GM19324 (cell line): ENCODE measurements around the gene AHR.

Source experiments
- ATAC-seq: cut with Tn5 transposase; IDR thresholded peaks from one replicate; pipeline ENCODE4 v1.9.1; 2021; ENCODE audit warnings: mild to moderate bottlenecking, moderate library complexity; ENCODE audit not compliant: unreplicated experiment, low FRiP score

Gene AHR

GRCh38 chr7:17302575-17303142 is 4.2 kb downstream of the AHR start:
- ATAC-seq, result peak; percentile 28

DNA sequence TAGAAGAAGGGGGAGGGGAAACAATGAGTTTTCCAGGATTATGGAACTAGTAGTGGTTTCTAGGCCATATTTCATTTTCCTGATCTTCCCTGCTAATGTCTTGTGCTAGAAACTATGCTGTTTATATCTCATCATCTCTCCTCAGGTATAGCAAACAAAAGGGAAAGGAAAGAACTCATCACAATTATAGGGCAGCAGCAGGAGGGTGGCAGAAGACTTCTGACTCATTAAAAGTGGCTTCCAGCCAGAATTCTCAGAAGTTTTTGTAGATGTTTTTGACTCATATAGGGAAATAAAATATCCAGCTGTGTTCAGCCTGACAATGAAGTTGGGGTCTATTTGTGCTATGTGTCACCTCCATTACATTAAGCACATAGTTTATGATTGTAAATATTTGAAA is 6.5 kb downstream of the AHR start:
- ATAC-seq, result no peak

GRCh38 chr7:17305387-17306171 is 7.1 kb downstream of the AHR start:
- ATAC-seq, result no peak

DNA sequence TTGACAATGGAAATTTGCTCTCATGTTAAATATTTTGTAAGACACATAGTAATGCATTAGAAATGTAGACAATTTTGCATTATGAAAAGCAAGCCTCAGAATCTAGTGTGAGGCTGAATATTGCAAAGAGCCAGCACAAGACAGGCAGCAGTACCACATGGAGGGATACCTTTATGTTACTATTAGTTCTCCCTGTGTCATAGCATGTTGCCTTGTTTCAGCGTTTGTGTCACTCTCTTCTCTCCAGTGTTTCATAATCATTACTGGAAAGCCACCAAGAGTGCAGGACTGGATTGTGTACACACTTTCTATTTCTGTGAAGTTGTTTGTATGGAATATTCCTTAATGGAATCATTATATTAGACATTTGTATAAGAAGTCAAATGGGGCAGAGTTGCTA is 8.5 kb downstream of the AHR start:
- ATAC-seq, result no peak

GRCh38 chr7:17307558-17307957 is 9.1 kb downstream of the AHR start:
- ATAC-seq, result no peak

- ATAC-seq, result no peak
These were observed 9.7 kb downstream of the AHR start for GRCh38 chr7:17307969-17308648.

- no peak for ATAC-seq
These were observed 12.7 kb downstream of the AHR start for GRCh38 chr7:17311194-17311593.

- ATAC-seq, result no peak
These were observed 13.5 kb downstream of the AHR start for GRCh38 chr7:17311952-17312351.

DNA sequence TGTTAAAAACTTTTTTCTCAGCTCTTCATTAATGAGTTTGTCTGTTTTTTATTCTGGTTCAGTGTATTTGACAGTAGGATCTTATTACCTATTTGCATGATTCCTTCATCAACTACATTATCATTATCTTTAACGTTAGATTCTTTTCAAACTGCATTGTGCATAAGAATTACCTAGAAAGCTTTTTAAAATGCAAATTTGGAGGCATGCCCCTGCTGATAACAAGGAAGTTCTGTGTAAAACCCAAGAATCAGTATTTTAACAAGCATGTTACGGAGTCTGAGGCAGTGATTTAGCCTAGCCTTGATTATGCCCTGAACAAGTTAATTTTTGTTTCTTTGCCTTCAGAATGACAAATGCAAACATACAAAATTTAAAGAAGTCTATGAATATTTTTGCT is 14.2 kb downstream of the AHR start:
- ATAC-seq, result no peak

- ATAC-seq, result no peak
These were observed 14.7 kb downstream of the AHR start for GRCh38 chr7:17313194-17313593.

- ATAC-seq, result no peak
These were observed 17.5 kb downstream of the AHR start for GRCh38 chr7:17315974-17316373.

DNA sequence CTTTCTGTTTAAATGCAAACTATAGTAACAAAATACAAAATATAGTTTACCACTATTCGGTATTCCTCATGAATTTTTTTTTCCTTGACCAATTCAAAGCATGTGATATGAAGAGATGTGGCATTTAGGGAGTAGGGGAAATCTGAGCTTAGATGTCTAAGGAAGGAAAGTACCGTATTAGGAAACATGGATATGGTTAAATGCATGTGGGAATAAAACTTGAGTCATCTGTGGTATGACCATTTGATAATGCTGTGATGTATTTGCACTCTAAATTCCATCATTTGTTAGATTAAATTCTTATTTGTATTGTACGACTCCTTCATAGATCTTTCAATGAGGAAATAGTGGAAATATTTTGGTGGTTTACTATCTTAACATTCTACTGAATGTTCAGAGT is 19.7 kb downstream of the AHR start:
- ATAC-seq, result no peak

DNA sequence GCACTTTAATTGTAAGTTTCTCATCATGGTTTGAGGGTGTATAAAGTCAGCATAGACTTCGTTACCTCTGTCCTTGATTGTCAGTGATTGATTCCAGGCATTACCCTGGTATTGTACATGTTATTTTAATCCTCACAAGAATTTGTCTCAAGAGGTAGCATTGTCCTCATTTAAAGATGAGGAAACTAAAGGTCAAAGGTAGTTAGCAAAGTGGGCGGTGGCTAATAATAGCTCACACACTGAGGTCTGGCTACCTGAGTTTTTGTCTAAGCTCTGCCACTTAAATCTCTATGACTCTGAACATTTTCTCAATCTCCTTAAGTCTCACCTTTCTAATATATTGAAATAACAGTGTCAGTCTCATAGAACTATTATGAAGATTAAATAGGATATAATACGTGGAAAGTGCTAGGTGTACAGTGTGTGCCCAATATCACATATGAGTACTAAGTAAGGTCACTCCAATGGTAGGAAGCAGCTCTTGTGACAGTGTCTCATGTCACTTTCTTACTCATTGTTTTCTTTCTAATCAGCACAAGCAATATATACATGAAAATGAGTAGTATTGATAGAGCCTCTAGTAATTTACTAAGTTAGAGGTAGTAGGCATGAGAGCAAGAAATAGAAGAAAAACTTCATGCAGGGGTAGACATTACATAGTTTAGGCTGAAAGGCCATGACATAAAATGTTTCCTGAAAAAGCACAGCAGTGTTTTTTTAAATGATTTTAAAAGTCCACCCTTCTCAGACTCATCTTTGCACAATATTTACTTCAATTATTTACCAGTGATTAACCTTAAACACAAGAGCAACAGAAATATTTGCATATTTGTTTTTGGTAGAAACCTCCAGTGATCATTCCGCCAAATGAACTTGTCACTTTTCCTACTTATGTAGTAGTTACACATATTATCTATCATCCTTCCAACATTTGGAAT is 21.0 kb downstream of the AHR start:
- ATAC-seq, result no peak

- ATAC-seq, result no peak
These were observed 21.6 kb downstream of the AHR start for GRCh38 chr7:17320102-17320497.

DNA sequence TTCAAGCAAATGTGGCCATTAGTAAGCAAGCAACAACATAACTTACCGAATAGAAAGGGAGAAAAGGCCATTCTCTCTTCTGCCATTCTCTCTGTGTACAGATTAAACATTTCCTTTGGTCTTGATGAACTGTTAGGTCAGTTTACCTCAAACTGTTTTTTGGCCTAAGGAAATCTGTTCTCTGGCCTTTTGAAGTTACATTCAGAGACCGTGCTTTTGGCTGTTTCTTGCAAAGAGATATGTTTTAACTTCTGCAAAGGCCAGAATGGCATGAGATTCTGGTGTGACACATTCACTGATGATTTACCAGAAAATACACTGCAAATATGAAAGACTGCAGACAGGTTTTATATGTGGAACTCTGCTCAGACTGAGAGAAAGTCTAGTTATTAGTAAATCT is 22.2 kb downstream of the AHR start:
- no peak for ATAC-seq

DNA sequence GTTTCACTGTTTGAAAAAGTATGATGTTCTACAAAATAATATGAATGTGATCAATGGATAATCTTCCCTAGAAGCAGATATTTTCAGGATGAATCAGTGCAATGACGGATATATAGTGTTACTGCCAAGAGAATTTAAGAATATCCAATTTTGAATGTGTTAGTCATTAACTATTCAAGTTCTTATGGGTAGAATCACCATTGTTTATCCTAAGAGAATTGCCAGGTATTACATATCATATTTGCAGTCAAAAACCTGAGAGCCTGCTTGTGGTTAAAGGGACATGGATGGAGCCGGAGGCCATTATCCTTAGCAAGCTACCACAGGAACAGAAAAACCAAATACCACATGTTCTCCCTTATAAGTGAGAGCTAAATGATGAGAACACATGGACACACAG is 26.9 kb downstream of the AHR start:
- ATAC-seq, result no peak

GRCh38 chr7:17326378-17326777 is 27.9 kb downstream of the AHR start:
- ATAC-seq, result no peak

GRCh38 chr7:17328641-17329040 is 30.2 kb downstream of the AHR start:
- no peak for ATAC-seq

- no peak for ATAC-seq
These were observed 31.0 kb downstream of the AHR start for GRCh38 chr7:17329440-17329839.

GRCh38 chr7:17331891-17332501 is 33.5 kb downstream of the AHR start:
- no peak for ATAC-seq
